ENCODE data around the gene BRPF1. TPM values are rescaled to one million over a fixed set of nuclear protein-coding genes. Genes with fewer than 3 reads are reported as not detected.

The BRPF1 gene
- total and polyA plus RNA-seq, 2 experiments from 2014 or later: 8.0 to 24.7 TPM

- H3F3A ChIP-seq (replicated peaks; ENCODE audit: low read depth): peaks cover 20% of the 10 kb centered on the region
- H4K20me1 ChIP-seq (replicated peaks; ENCODE audit: insufficient read depth): no peaks in the 10 kb centered on the region
- H3K79me2 ChIP-seq (replicated peaks; ENCODE audit: insufficient read depth): peaks cover 12% of the 10 kb centered on the region
- H2AFZ ChIP-seq: peak within 1 kb of the TSS; percentile 93
- Mint-ChIP-seq H3K9me3 (no peaks in the 10 kb centered on the region), H3K36me3 (ENCODE audit: low read depth) (peaks cover 71% of the 10 kb centered on the region), H3K4me3 (peak within 1 kb of the TSS; percentile 93), H3K27me3 (ENCODE audit: insufficient read depth, low read depth, poor library complexity) (peaks cover 4% of the 10 kb centered on the region), H3K27ac (peak within 1 kb of the TSS; percentile 98), H3K4me1 (peaks cover 3% of the 10 kb centered on the region; the same call in 2 of the 3 replicates)
- peaks cover 9% of the 10 kb centered on the region; the same call in 1 of the 2 replicates for H3K4me1 ChIP-seq (ENCODE audit: insufficient read depth)
- TF ChIP-seq POLR2AphosphoS5 (IDR thresholded peaks at IDR 0.05; ENCODE audit: low read depth) (peak; percentile 86), ZNF331 (CRISPR knock-in tag; IDR thresholded peaks at IDR 0.05; ENCODE audit: low read depth) (no peak), JUNB (IDR thresholded peaks at IDR 0.05; ENCODE audit: unreplicated experiment) (no peak), EZH2 (IDR thresholded peaks at IDR 0.05; ENCODE audit: low read depth, unreplicated experiment) (no peak), EZH2phosphoT487 (IDR thresholded peaks at IDR 0.05; ENCODE audit: unreplicated experiment) (no peak)
- TF ChIP-seq, protein P1, sequence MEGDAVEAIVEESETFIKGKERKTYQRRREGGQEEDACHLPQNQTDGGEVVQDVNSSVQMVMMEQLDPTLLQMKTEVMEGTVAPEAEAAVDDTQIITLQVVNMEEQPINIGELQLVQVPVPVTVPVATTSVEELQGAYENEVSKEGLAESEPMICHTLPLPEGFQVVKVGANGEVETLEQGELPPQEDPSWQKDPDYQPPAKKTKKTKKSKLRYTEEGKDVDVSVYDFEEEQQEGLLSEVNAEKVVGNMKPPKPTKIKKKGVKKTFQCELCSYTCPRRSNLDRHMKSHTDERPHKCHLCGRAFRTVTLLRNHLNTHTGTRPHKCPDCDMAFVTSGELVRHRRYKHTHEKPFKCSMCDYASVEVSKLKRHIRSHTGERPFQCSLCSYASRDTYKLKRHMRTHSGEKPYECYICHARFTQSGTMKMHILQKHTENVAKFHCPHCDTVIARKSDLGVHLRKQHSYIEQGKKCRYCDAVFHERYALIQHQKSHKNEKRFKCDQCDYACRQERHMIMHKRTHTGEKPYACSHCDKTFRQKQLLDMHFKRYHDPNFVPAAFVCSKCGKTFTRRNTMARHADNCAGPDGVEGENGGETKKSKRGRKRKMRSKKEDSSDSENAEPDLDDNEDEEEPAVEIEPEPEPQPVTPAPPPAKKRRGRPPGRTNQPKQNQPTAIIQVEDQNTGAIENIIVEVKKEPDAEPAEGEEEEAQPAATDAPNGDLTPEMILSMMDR (conservative IDR thresholded peaks at IDR 0.05; ENCODE audit: low read depth in 2 of 2): 0 out of 4 replicates have a peak, but pooled peaks of 1 of the 2 experiments have one; percentile 4
- TF ChIP-seq, protein P2, sequence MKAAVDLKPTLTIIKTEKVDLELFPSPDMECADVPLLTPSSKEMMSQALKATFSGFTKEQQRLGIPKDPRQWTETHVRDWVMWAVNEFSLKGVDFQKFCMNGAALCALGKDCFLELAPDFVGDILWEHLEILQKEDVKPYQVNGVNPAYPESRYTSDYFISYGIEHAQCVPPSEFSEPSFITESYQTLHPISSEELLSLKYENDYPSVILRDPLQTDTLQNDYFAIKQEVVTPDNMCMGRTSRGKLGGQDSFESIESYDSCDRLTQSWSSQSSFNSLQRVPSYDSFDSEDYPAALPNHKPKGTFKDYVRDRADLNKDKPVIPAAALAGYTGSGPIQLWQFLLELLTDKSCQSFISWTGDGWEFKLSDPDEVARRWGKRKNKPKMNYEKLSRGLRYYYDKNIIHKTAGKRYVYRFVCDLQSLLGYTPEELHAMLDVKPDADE (IDR thresholded peaks at IDR 0.05): peak; percentile 35; the same call in 1 of the 2 replicates
- H3K36me3 ChIP-seq (ENCODE audit: insufficient read depth): peaks cover 21% of the 10 kb centered on the region
- peak within 1 kb of the TSS; percentile 96 for H3K4me2 ChIP-seq
- peak within 1 kb of the TSS; percentile 93 for H3K27ac ChIP-seq (ENCODE audit: low read depth)
- no peaks in the 10 kb centered on the region; the same call in 1 of the 2 replicates for H3K9me2 ChIP-seq (ENCODE audit: insufficient read depth)
- peak within 1 kb of the TSS; percentile 86 for H3K4me3 ChIP-seq
- no peaks in the 10 kb centered on the region for H3K27me3 ChIP-seq (ENCODE audit: insufficient read depth)
- DNase-seq (ENCODE audit: low spot score) (peak; percentile 99), ATAC-seq (peak; percentile 95)
Observed at GRCh38 chr3:9749645-9750555, 18.4 kb downstream of the BRPF1 start, which contains the start of gene OGG1. Gene OGG1, plus strand, starts transcription at chr3:9749952. Its CDS starts 335 bp downstream, at chr3:9750287.

DNA sequence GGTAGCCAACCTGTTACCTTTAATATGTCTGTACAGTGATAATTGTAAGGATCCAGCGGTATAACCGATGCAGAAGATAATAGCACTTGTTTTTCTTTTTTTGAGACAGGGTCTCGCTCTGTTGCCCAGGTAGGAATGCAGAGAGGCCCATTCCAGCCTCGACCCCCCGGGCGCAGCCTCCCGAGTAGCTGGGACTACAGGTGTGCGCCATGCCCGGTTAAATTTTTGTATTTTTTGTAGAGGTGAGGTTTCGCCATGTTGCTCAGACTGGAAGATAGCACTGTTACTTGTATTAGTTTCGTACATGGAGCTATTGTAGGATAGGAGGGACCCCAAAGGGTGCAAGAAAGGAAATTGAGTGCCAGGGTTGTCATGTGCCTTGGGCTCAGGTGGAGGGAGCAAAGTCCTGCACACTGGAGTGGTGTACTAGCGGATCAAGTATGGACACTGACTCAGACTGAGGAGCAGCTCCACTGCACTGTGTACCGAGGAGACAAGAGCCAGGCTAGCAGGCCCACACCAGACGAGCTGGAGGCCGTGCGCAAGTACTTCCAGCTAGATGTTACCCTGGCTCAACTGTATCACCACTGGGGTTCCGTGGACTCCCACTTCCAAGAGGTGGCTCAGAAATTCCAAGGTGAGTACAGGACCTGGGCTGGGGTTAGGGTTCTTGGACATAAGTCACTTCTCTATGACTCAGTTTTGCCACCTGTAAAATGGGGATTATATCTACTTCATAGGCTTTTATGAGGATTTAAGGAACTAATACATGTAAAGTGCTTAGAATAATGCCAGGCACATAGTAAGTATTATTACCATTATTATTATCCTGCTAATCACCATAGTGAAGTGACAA lies 19.2 kb downstream of the BRPF1 start:
- DNase-seq (ENCODE audit: low spot score): no peak
- peaks cover 67% of the 10 kb centered on the region for H3K36me3 Mint-ChIP-seq (ENCODE audit: low read depth)
- TF ChIP-seq ZNF114 (CRISPR knock-in tag; IDR thresholded peaks at IDR 0.05): no peak
- TF ChIP-seq, protein P2 (IDR thresholded peaks at IDR 0.05): no peak
- TF ChIP-seq, protein P1 (conservative IDR thresholded peaks at IDR 0.05; ENCODE audit: low read depth in 2 of 2): no peak
- TF ChIP-seq CREB1 (CRISPR knock-in tag; IDR thresholded peaks at IDR 0.05; ENCODE audit: low read depth): no peak
- no peak for TF ChIP-seq STAT1 (IDR thresholded peaks at IDR 0.05; ENCODE audit: unreplicated experiment)
- TF ChIP-seq JUNB (IDR thresholded peaks at IDR 0.05; ENCODE audit: unreplicated experiment): no peak
- TF ChIP-seq NANOG (IDR thresholded peaks at IDR 0.05; ENCODE audit: borderline replicate concordance): no peak
- TF ChIP-seq EZH2phosphoT487 (IDR thresholded peaks at IDR 0.05; ENCODE audit: unreplicated experiment): no peak
- TF ChIP-seq ZNF331 (CRISPR knock-in tag; IDR thresholded peaks at IDR 0.05; ENCODE audit: low read depth): no peak
- no peak for TF ChIP-seq POLR2AphosphoS5 (IDR thresholded peaks at IDR 0.05; ENCODE audit: low read depth)

More for the DNA sequence above, 19.2 kb downstream of the BRPF1 start:
- Mint-ChIP-seq H3K27ac (peak overlapping the region; percentile 98), H3K27me3 (ENCODE audit: insufficient read depth, low read depth, poor library complexity) (peaks cover 4% of the 10 kb centered on the region), H3K4me1 (peaks cover 3% of the 10 kb centered on the region; the same call in 2 of the 3 replicates), H3K4me3 (peak overlapping the region; percentile 93), H3K9me3 (no peaks in the 10 kb centered on the region)
- peak overlapping the region; percentile 86 for H3K4me3 ChIP-seq
- H3K27ac ChIP-seq (ENCODE audit: low read depth): peak overlapping the region; percentile 82; the same call in 1 of the 2 replicates
- H3K4me2 ChIP-seq: peak overlapping the region; percentile 95
- H3K4me1 ChIP-seq (ENCODE audit: insufficient read depth): peaks cover 9% of the 10 kb centered on the region; the same call in 1 of the 2 replicates
- H2AFZ ChIP-seq: peak overlapping the region; percentile 93
- H3K79me2 ChIP-seq (replicated peaks; ENCODE audit: insufficient read depth): peaks cover 12% of the 10 kb centered on the region
- H3F3A ChIP-seq (replicated peaks; ENCODE audit: low read depth): peaks cover 20% of the 10 kb centered on the region
- no peak for ATAC-seq
- H4K20me1 ChIP-seq (replicated peaks; ENCODE audit: insufficient read depth): no peaks in the 10 kb centered on the region
- H3K27me3 ChIP-seq (ENCODE audit: insufficient read depth): no peaks in the 10 kb centered on the region
- H3K9me2 ChIP-seq (ENCODE audit: insufficient read depth): no peaks in the 10 kb centered on the region; the same call in 1 of the 2 replicates
- H3K36me3 ChIP-seq (ENCODE audit: insufficient read depth): peaks cover 19% of the 10 kb centered on the region
